PC-3 (cell line): ENCODE measurements around the gene CEP112.

Source experiments
- EZH2 ChIP-seq: fragments of 300-600 bp; sonication (generic); IDR thresholded peaks from one replicate; pipeline ENCODE4 v1.6.1; 2017; ENCODE audit warnings: antibody characterized with exemption, mild to moderate bottlenecking, low read length; ENCODE audit not compliant: unreplicated experiment
- EZH2phosphoT487 ChIP-seq: fragments of 300-600 bp; sonication (generic); IDR thresholded peaks from 2 replicates; pipeline ENCODE4 v1.6.1; 2018; ENCODE audit warnings: mild to moderate bottlenecking, antibody characterized with exemption, low read length, borderline replicate concordance
- TF ChIP-seq, protein P1 (sequence below): fragments of 300-600 bp; sonication (generic); conservative IDR thresholded peaks from 2 replicates; pipeline ENCODE4 v1.5.1; 2017; ENCODE audit warnings: antibody characterized with exemption, low read depth, mild to moderate bottlenecking, low read length

DNA sequence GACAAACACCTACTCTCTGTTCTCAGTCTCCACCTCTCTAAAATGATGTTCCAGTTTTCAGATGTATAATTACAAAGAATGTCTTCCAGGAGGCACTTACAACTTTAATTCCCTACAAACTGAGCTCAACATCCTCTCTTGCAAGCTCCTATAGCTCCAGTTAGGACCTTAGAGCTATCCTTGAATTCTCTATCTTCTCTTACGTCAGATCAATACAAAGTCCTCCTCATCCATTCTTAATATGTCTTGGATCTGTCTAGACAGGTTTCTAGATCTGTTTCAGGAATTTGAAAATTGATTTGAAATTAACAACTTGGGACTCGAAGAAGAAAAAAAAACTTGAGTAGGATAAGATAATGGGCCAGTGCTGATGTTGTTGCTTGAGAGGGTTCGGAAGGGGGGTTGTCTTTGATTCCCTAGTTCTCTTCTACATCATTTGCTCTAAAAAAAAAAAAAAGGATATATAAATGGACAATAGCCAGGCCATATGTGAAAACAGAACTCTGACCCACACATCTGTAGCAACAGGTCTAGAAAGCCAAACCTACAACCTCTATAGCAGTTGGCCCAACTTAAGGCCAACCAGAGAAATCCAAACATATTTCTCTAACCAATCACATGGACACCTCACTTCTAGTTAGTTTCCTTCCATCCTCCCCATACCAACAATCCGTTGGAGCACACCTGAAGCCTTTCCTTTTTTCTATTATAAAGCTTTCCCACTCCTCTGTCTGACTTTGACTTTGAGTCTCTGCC lies 38.0 kb upstream of the CEP112 start:
- TF ChIP-seq, protein P1, sequence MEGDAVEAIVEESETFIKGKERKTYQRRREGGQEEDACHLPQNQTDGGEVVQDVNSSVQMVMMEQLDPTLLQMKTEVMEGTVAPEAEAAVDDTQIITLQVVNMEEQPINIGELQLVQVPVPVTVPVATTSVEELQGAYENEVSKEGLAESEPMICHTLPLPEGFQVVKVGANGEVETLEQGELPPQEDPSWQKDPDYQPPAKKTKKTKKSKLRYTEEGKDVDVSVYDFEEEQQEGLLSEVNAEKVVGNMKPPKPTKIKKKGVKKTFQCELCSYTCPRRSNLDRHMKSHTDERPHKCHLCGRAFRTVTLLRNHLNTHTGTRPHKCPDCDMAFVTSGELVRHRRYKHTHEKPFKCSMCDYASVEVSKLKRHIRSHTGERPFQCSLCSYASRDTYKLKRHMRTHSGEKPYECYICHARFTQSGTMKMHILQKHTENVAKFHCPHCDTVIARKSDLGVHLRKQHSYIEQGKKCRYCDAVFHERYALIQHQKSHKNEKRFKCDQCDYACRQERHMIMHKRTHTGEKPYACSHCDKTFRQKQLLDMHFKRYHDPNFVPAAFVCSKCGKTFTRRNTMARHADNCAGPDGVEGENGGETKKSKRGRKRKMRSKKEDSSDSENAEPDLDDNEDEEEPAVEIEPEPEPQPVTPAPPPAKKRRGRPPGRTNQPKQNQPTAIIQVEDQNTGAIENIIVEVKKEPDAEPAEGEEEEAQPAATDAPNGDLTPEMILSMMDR, result no peak
- TF ChIP-seq EZH2, result no peak
- TF ChIP-seq EZH2phosphoT487, result no peak
